SHP77 (cell line): ENCODE measurements around the gene USH1G.
"Not testable (repeated sequence)": the region's sequence is repeated elsewhere in the genome, so short reads cannot be mapped to it uniquely, and the experiment has no call there.

Source experiments
- DNase-seq, 2 experiments: peaks; one replicate each; lab custom pipeline; 2025; lab: John Stamatoyannopoulos, UW

Gene USH1G

DNA sequence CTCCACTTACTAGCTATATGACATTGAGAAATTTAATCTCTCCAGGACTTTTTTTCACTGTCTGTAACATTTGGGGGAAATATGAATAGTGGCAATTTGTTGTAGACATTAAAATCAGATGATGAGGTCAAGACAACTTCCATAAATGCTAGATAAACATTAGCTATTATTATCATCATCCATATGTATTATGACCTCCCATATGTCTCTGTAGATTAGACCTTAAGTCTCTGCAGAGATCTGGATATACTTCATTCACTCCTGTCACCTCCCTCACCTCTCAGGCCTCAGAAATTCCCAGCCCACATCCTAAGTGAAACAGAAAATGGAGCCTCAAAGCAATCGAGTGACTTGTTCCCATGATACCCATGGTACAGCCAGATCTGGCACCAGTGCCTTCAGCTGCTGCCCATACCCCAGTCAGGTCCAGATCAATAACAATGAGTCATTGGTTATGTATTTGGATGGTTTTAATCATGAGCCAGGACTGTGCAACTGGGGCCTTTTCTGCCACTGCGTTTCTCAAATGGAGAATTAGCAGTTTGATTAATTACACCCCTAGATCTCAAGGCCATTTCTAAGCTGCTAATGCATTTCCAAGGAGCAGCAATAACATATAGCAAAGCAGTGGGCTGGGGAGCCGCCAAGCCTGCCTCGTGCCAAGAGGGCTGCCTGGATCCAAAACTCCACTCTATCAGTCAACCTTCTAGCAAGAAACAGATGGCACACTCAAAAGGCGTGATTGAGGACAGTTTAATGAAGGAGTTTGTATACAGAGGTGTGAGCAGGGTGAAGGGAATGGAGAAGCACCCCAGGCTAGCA, 47.7 kb downstream of the USH1G start:
- no peak for DNase-seq

DNA sequence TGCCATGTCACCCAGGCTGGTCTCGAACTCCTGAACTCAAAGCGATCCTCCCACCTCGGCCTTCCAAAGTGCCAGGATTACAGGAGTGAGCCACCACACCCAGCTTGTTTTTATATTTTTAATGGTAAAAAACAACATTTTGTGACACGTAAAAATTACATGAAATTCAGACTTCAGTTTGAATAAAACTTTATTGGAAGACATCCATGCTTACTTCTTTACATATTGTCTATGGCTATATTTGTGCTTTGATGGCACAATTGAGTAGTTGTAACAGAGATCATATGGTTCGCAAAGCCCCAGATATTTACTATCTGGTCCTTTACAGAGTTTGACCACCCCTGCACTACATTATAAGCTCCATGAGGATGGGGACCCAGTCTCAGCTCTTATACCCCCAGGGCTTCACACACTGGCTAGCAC, 48.4 kb downstream of the USH1G start:
- DNase-seq = no peak

DNA sequence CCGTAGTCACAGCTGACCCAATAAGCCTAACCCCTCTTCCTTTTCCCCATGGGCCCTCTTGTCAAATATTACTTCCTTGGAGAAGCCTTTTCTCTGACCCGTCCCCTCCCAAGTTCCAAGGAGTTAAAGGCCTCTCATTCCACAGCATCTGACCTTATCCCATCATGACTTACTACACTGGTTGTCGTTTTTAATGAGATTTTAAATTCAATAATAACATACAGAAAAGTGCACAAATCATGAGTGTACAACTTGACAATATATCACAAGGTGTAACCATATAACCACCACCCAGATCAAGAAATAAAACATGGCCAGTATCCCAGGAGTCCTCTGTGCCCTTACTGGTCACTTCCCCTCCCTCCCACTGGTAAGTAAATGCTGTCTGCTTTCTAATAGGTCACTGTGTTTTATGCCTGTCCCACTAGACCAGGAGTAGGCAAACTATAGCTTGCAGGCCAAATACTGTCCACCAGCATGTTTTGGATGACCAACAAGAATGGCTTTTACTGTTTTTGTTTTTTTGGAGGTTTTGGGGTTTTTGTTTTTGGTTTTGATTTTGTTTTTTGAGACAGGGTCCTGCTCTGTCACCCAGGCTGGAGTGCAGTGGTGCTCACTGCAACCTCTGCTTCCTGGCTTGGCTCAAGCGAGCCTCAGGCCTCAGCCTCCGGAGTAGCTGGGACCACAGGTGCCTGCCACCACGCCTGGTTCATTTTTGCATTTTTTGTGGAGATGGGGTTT, 49.0 kb downstream of the USH1G start:
- peak; percentile 30 to 48 for DNase-seq

DNA sequence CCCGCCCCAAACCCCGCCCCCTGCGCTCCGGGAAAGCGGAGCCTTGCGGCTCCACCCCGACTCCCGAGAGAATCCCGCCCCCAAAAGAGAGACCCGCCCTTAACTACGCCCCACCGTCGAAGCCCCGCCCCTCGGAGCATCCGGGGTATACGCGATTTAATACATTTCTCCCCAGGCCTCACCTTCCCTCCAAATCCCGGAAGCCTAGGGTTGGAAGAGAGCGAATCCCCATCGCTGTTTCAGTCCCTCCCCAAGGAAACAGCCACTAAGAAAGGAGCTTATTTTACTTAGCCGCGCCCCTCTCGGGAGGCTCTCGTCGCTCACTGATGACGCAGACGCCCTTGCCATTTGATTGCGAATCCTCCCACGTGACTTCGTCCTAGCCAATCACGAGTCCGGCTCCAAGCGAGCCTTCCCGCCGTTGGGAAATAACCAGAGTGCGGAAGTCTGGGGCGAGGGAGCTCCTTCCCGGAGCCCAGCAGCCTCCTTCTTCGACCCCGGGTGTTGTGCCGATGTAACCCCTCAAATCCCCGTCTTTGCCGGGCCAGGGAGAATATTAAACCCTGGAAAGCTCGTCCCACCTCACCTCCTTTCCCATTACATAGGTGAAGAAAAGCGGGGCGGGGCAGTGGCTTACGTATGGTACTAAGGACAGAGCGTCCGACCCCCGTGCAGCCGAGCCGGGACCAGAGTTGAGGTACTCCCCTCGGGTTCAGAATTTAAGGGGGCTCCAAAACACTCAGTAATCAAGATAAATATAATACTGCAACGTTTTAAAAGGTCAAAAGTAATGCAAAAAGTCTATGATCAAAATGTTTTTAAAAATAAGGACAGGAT, 49.8 kb downstream of the USH1G start:
- peak; percentile 100 for DNase-seq

DNA sequence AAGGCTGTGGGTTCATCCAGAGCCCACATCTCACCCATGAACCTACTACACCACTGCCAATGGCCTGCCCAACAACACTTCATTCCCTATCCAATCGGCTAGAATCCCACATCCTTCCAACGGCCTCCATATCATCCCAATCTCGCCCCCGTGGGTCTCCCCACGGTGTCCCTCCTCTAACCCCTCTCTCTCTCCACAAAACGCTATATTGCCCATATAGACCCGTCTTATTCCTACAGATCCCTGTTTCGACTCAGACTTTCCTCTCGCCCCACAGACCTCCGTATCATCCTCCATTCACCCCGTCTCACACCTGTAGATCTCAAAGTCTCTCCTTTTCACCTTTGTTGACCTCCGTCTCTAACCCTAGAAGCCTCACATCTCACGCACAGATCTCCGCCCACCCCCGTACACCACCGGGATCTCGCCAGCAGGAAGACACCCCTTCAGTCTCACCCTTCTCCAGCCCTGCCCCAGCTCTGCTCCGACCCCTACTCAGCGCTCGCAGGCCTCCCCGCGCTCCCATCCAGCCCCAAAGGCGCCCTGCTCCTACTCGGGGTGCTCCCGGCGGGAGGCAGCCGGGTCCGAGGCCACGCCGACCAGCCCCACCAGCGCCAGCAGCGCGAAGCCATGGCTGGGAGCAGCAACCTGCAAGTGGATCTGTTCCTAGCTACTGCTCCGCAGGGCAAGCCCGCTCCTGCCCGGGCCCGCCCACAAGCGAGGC, 50.6 kb downstream of the USH1G start, which contains the start of gene FDXR:
FDXR (minus strand) TSS at position 682 of the 724 bp plus-strand sequence; CDS start at position 632, 50 bp downstream.
- no peak for DNase-seq

DNA sequence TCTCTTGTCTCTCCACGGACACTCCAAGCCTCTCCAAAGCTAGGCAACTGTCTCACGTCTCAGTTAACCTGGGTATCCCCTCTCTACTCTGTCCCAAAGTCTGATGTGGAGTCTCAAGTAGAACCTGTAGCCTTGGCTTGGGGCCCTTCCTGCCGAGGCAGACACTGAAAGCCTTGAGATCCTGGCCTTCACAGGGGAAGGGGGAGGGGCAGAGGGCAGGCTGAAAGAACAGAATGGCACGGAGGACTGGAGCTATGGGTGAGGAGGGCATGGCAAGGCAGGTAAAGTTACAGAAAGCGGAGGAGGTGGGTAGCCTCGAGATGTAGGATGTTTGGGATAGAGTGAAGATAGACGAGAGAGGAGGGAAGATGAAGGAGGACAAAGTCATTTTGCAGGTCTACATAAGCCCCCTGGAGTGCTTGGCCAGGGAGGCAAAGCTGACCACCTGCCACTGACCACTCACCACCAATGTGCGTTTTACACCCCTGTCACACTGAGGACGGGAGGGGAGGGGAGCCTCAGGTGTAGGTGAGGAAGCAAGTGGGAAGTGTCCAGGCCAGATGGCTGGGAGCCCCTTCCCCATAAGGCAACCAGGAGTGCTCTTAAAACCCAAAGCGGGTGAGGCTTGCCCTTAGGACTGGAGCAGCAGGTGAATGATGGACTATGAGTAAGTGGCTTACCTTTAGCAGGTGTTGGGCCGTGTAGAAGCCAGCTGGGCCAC, 51.5 kb downstream of the USH1G start:
- DNase-seq = no peak

DNA sequence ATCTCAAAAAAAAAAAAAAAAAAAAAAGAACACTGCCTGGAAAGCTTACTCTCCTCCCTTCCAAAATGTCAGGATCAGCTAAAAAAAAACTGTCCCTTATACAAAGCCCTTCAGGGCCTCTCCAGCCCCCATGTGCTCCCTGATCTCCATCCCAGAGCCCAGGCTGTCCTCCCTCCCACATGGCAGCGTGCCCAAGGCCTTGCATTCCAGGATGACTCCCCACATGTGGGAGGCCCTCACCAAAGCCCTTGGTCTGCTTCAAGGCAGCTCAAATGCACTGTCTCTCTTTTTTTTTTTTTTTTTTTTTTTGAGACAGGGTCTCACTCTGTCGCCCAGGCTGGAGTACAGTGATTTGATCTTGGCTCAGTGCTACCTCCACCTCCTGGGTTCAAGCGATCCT, 52.5 kb downstream of the USH1G start:
- no peak for DNase-seq

DNA sequence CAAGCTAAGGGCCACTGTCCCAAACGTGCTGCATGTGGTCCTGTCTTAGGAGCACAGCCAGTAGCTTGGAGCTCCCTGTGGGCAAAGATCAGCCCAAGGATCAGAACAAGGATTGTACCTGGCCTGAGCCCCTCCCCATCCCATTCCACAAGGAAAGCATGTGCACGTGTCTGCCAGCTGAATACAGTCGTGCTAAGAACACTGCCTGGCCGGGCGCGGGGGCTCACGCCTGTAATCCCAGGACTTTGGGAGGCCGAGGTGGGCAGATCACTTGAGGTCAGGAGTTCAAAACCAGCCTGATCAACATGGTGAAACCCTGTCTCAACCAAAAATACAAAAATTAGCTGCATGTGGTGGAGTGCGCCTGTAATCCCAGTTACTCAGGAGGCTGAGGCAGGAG, 53.0 kb downstream of the USH1G start:
- not testable (repeated sequence) for DNase-seq

DNA sequence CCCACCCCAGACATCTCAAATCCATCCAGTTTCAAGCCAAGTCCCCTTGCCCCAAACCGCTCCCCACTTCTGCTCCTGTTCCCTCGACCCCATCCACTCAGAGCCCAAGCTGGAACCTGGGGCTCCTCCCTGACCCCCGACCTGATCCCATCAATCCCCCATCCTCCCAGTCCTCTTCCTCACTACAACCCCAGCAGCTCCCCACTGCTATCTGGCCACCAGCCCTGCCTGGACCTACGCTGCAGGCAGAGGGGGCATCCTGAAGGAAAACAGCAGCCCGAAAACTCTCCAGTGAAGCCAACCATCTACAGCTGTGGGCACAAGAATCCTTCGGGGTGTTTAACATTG, 54.2 kb downstream of the USH1G start:
- no peak for DNase-seq

DNA sequence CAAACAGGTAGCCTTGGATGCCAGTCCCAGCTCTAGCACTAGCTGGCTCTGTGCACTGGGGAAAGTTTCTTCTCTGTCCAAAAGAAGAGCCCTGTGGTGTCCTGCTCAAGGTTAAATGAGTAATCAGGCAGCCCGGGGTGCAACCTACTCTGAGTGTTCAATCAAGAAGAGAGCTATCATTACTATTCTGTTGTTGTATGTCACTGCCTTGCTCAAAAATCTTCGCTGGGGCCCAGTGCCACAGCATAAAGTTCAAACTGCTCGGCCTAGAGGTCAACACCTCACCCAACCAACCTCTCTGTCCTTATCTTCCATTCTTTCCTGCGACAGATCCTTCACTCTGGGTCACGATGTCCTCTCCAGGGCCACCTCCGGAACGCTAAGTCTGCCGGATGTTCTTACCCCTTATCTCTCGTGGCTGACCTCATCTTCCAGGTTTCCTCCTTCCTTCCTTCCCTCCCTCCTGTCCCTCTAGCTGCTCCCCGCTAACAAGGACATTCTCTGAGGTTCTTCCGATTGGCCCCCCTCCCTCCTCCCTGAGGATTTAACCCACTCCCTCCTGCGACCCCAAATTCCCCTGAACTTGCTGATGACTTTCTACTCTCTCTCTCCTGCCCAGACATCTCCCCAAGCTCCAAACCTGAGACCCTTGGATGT, 54.7 kb downstream of the USH1G start:
- DNase-seq = no peak

DNA sequence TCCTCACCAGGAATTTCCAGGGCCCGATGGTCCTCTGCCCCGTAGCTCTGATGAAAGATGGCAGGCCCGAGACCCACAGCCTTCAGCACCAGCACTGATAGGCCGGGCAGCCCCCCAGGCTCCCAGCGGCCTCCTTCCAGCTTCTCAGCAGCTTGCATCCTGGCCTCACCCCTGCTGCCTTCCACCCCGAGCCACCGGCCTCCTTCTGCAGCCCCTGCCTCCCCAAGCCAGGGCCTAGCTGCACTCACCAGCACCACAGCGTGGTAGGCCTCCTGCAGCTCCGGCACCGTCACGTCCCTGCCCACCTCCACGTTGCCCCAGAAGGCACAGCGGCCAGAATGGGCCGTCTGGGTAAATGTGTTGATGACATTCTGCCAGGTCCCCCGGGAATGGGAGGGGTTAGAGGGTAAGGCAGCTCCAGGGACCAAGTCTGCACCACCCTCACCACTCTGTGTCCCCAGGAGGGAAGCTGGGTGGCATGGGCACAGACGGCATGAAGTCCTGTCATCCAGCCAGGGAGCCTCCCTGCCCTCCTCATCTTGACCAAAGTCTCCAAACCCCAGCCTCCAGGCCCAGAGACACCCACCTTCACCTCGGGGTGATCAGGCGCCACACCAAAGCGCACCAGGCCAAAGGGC, 56.7 kb downstream of the USH1G start:
- no peak for DNase-seq
